Osteoblast (primary cell): ENCODE results near the gene APRT. TPM values are rescaled to one million over a fixed set of nuclear protein-coding genes. Genes with fewer than 3 reads are reported as not detected.

Source experiments
- DNase-seq: peaks from one replicate; pipeline ENCODE4 v3.0.0; 2011; ENCODE audit warnings: low spot score, mixed read lengths; ENCODE audit not compliant: insufficient read length; ENCODE audit errors: missing footprints
- H2AFZ ChIP-seq: 2 replicates; pipeline ENCODE4 v1.6.0; 2011; ENCODE audit warnings: mild to moderate bottlenecking, low read length
- H3K27ac ChIP-seq: 2 replicates; pipeline ENCODE4 v1.5.1; 2011; ENCODE audit warnings: mild to moderate bottlenecking, low read depth, low read length, moderate library complexity
- H3K27me3 ChIP-seq: 2 replicates; pipeline ENCODE4 v1.6.0; 2012; ENCODE audit warnings: mild to moderate bottlenecking, control low read depth, inconsistent platforms, low read length, moderate library complexity; ENCODE audit not compliant: insufficient read depth
- H3K36me3 ChIP-seq: 2 replicates; pipeline ENCODE4 v1.5.1; 2011; ENCODE audit warnings: mild to moderate bottlenecking, low read length, control low read depth, moderate library complexity; ENCODE audit not compliant: insufficient read depth
- H3K4me1 ChIP-seq: 2 replicates; pipeline ENCODE4 v1.5.1; 2011; ENCODE audit warnings: mild to moderate bottlenecking, low read length, control low read depth, moderate library complexity; ENCODE audit not compliant: insufficient read depth
- H3K4me2 ChIP-seq: 2 replicates; pipeline ENCODE4 v1.6.0; 2011; ENCODE audit warnings: mild to moderate bottlenecking, low read length; ENCODE audit not compliant: insufficient read depth
- H3K4me3 ChIP-seq: fragments of 200-600 bp; sonication (generic); 3 replicates; pipeline ENCODE4 v1.5.1; 2012; ENCODE audit warnings: mild to moderate bottlenecking, low read length, inconsistent platforms; ENCODE audit not compliant: insufficient read depth
- H3K79me2 ChIP-seq: 2 replicates; pipeline ENCODE4 v1.6.0; 2012; ENCODE audit warnings: mild to moderate bottlenecking, low read length, control low read depth, inconsistent platforms; ENCODE audit not compliant: insufficient read depth
- H3K9me3 ChIP-seq: 2 replicates; pipeline ENCODE4 v1.5.1; 2011; ENCODE audit warnings: low read depth, low read length, control low read depth
- H4K20me1 ChIP-seq: 2 replicates; pipeline ENCODE4 v1.6.0; 2012; ENCODE audit warnings: mild to moderate bottlenecking, low read length, control low read depth; ENCODE audit not compliant: insufficient read depth
- total RNA-seq: library from RNA; depleted of rRNA; stranded (reverse); fragments of >200 nt; gene quantifications from 2 replicates; pipeline ENCODE4 v1.2.3, GENCODE V29; 2012
- TF ChIP-seq, protein P1 (sequence below): IDR thresholded peaks from 2 replicates; pipeline ENCODE4 v1.5.1; 2011; ENCODE audit warnings: mild to moderate bottlenecking, low read depth, low read length, moderate library complexity; ENCODE audit errors: extremely low read depth

Gene APRT
- total RNA-seq, 1 donor: 53.6 TPM

DNA sequence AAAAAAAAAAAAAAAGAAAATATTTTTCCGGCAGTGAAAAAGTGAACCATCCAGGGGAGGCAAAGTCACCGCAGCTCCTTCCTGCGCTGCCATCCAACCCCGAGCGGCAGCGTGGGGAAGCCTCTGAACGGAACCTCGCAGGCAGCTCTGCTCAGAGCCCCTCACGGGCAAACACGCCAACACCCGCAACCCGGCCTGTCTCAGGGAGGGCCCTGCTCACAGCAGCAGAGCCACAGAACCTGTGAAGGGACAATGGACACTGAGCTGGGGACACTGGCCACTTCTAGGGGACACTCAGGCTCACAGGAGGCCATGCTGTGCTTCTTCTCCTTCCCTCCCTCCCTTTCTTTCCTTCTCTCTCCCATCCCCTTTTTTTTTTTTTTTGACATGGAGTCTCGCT, 21.4 kb upstream of the APRT start:
- no peak for DNase-seq
- Histone ChIP-seq H4K20me1 (no peaks in the 10 kb centered on the region), H3K4me2 (no peak overlapping the region), H3K9me3 (no peaks in the 10 kb centered on the region), H3K4me3 (no peak overlapping the region), H3K27me3 (no peaks in the 10 kb centered on the region), H2AFZ (no peak overlapping the region), H3K27ac (no peak overlapping the region), H3K4me1 (no peaks in the 10 kb centered on the region), H3K36me3 (no peaks in the 10 kb centered on the region), H3K79me2 (no peaks in the 10 kb centered on the region)
- TF ChIP-seq, protein P1, sequence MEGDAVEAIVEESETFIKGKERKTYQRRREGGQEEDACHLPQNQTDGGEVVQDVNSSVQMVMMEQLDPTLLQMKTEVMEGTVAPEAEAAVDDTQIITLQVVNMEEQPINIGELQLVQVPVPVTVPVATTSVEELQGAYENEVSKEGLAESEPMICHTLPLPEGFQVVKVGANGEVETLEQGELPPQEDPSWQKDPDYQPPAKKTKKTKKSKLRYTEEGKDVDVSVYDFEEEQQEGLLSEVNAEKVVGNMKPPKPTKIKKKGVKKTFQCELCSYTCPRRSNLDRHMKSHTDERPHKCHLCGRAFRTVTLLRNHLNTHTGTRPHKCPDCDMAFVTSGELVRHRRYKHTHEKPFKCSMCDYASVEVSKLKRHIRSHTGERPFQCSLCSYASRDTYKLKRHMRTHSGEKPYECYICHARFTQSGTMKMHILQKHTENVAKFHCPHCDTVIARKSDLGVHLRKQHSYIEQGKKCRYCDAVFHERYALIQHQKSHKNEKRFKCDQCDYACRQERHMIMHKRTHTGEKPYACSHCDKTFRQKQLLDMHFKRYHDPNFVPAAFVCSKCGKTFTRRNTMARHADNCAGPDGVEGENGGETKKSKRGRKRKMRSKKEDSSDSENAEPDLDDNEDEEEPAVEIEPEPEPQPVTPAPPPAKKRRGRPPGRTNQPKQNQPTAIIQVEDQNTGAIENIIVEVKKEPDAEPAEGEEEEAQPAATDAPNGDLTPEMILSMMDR: no peak

DNA sequence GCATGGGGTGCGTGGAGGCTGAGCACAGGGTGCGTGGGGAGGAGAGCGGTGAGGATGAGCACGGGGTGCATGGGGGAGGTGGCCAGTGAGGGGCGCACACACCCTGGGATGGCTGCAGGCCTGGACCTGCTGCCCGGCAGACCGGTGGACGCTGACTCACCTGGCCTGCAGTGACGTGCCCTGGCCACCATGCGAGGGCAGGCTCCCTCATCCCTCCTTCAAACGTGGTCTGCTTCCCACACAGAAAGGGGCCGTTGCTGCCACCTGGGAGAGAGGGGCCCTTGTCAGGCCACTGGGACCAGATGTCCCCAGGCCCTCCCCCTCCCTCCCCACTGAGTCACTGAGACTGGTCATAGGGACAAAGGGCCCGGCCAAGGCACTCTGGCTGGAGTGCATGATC, 20.1 kb upstream of the APRT start:
- Histone ChIP-seq H3K27ac (no peak overlapping the region), H3K9me3 (no peaks in the 10 kb centered on the region), H3K4me1 (no peaks in the 10 kb centered on the region), H3K4me2 (no peak overlapping the region), H3K36me3 (no peaks in the 10 kb centered on the region), H3K27me3 (no peaks in the 10 kb centered on the region), H3K4me3 (no peak overlapping the region), H2AFZ (no peak overlapping the region), H3K79me2 (no peaks in the 10 kb centered on the region), H4K20me1 (no peaks in the 10 kb centered on the region)
- TF ChIP-seq, protein P1: no peak
- peak; percentile 95 for DNase-seq

DNA sequence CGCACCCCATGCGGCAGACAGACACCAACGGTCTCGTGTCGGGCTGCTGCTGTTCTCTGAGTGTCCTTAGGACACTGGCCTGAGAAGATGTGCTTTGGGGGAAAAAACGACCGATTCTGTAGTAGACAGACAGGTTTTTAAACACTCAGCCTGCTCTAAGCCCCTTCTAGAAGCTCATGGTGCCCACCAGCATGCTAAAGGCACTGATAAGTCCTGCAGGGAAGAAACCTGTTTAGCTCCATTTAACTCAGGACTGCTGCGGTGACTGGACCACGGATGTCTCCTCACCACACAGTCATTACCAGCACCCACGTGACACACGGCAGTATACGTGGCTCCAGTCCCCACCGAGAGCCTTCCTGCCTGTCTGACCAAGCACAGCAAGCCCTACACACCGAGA, 19.1 kb upstream of the APRT start:
- Histone ChIP-seq H3K27ac (no peak overlapping the region), H3K4me2 (no peak overlapping the region), H3K27me3 (no peaks in the 10 kb centered on the region), H3K9me3 (no peaks in the 10 kb centered on the region), H3K4me1 (no peaks in the 10 kb centered on the region), H3K79me2 (no peaks in the 10 kb centered on the region), H4K20me1 (no peaks in the 10 kb centered on the region), H2AFZ (no peak overlapping the region), H3K4me3 (no peak overlapping the region), H3K36me3 (no peaks in the 10 kb centered on the region)
- DNase-seq: no peak
- TF ChIP-seq, protein P1: no peak

DNA sequence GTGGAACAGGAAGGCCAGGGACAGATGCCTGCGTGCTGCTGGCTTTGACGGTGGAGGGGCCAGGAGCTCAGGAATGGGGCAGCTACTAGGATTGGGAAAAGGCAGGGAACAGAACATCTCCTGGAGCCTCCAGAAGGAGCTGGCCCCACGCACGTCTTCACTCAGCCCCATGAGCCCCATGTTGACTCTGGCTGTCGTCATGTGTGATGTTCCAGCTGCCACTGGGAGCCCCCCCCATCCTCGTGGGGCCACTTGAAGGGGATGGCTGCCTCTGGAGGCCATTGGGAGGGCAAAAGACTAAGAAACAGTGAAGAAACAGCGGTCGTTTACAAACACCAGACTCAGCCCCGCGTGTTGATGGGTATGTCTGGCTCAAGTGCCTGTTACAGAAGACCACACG, 18.5 kb upstream of the APRT start:
- no peak overlapping the region for H2AFZ ChIP-seq
- no peaks in the 10 kb centered on the region for H3K27me3 ChIP-seq
- TF ChIP-seq, protein P1: no peak
- H3K9me3 ChIP-seq: no peaks in the 10 kb centered on the region
- DNase-seq: no peak
- no peaks in the 10 kb centered on the region for H3K36me3 ChIP-seq
- H3K4me1 ChIP-seq: no peaks in the 10 kb centered on the region
- H3K4me2 ChIP-seq: no peak overlapping the region
- H3K27ac ChIP-seq: no peak overlapping the region
- H3K79me2 ChIP-seq: no peaks in the 10 kb centered on the region
- no peaks in the 10 kb centered on the region for H4K20me1 ChIP-seq
- H3K4me3 ChIP-seq: no peak overlapping the region
